HG03103 (cell line): ENCODE measurements around the gene CRACDL.

Experiments
- ATAC-seq: cut with Tn5 transposase; IDR thresholded peaks from one replicate; pipeline ENCODE4 v1.9.1; 2021; ENCODE audit warnings: low read depth; ENCODE audit not compliant: unreplicated experiment

Gene CRACDL

GRCh38 chr2:98926601-98927000 lies 9.4 kb downstream of the CRACDL start:
- ATAC-seq, result no peak

DNA sequence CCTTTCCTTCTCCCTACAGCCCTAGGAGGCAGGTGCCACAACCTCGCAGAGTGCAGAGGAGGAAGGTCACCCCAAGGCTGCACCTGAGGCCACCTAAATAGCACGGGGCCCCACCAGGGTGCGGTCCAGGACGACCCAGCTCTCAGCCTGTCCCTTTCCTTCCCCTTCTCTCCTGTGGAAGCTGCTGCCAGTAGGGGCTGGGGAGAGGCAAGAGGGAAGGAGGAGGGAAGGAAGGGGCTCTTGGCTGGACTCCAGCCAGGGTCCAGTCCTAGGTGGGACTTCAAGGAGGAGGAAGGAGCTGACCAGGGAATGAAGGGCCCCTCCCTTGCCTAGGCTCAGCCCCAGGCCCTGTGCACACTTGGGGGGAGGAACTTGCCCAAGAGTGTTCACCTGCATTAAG lies 11.1 kb downstream of the CRACDL start:
- no peak for ATAC-seq

DNA sequence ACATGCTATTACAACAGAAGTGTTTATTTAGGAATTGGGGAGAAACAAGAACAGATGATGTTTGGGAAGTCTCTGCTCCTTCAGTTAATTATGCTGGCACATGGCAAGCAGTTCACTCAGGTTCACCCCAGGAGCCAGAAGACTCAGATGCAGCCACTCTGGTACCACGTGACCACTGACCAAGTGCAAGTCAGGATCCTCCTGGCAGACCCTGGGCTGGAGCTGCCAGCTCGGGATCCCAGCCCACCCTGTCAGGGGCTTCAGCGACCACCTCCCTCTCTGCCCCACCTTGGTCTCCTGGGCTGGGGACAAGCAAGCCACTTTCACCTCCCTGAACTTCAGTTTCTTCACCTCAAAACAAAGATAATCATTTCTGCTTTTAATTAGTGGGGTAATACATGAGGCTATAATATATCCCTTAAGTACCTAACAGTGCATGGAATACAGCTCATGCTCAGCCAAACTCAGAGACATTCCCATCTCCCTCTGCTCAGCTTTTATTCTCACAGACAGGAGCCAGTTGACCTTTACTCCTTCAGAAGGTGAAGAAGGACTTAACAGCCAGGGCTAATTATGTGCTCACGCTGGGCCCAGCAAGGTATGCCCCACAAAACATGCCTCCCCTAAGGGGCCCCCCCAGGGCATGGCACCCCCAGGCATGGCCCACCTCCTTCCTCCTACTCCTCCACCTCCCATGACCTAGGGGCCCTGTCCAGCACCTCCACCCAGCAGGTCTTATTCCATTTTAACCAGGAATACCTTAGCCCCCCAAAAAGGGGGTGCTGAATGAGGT lies 11.8 kb downstream of the CRACDL start:
- no peak for ATAC-seq

- no peak for ATAC-seq
These were observed 12.6 kb downstream of the CRACDL start for GRCh38 chr2:98923244-98923940.

DNA sequence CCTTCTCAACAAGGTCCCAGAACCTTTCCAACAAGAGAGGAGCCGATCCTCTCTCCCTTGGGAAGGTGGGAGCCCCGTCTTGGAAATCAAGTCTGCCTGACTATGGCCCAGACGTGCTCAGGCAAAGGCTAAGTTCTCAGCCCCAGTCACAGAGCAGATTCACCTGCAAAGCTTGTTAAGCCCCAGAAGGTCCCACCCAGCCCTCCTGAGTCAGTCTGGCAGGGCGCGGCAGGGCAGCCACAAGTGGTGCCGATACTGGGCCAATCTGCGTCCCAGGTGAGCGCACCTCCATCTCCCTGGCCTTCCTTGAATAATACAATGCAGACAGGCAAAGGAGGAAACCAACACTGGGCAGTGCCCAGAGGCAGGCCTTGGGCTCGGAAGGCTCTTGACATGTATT lies 15.0 kb downstream of the CRACDL start:
- no peak for ATAC-seq

DNA sequence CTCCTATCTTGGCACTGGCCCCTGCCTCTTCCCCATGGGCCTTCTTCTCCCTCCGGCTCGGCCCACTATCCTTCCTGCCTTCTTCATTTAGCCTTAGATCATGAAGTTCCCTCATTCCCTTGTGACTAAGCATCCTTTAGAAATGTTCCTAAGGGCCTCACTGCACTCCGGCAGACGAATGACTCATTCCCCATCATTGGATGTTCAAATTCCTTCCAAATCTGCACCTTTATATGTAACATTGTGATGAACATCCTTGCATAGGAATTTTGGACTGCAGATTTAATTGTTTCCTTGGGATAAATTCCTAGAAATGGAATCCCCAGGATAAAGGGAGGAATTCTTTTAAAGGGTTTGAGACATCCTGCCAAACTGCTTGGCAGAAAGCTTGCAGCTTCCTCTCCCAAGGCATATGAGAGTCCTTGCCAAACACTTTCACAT lies 19.0 kb downstream of the CRACDL start:
- ATAC-seq, result no peak

- no peak for ATAC-seq
These were observed 20.2 kb downstream of the CRACDL start for GRCh38 chr2:98915751-98916358.

DNA sequence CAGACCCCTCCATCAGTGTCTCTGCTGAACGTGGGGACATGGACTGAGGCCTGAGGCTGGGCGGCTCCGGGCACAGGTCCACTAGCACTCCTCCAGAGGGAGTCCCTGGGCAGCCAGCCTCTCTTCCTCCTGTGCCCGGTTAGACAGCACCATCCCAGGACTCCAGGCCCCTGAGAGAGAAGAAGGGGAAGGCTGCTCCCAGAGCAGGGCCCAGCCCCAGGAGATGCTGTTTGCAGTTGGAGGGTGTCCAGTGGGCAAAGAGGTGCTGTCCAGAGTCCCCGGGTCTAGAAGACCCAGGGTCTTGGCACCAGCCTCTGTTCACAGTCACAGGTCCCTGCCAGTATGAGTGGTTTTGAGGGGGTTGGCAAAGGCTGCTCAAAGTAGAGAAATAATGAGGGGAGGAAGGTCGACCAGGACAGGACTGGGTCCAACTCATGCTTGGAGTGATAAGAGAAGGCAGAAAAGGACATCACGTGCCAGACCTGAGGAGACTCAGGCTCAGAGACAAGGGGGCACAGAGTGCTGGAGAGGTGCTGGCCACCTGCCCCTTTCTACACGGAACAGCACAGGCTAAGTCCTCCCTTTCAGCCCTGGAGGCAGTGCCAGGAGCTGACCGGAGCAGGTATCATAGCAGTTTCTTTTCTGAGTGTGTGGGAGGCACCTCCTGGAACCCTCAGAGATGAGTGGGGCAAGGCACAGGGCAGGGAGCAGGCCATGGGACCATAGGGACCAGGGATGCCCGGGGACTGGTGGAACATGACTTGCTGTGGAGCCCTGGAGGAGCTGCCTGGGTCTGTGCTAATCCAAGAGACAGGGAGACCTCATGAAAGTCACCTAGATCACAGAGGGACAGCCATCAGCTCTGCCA lies 21.1 kb downstream of the CRACDL start:
- no peak for ATAC-seq

GRCh38 chr2:98913916-98914712 lies 21.9 kb downstream of the CRACDL start:
- ATAC-seq, result no peak

DNA sequence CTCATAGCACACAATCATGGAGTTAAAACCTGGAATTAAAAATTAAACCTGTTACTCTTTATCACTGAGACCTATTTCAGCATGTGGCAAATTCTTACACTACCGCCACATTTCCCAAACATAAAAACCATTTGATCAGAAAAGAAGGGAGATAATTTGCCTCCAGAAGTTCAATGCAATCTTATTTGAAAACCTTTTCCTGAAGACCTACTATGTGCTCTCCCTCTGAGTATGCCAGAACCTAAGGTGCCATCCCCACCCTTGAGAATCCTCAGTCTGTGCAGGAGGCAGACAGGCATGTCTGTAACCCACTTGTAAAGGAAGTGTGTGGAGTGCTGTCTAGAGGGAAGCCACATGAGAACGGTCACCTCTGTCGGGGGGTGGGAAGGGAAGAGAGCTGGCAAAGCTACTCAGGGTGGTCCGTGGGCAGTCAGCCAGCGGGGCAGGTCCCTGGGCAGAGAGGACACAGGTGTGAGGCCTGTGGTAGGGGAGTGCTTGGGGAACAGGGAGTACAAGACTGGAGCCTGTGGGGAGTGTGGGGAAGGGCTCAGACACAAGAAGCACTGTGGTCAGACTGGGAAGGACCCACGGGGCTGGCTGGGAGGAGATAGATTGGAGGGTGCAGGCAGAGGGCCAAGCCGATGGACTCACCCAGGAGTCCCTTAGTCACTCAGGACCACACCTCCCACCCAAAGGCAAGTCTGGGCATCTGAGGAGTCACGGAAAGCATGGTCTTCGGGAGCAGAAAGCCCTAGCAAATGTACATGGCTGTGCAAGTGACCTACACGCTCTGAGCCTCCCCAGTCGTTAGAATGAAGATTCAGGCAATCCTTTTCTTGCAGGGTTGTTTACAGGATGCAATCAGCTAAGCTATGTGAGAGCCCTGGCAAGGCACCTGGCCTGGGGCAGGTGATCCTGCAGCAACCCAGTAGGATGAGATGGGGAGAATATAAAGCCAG lies 22.8 kb downstream of the CRACDL start:
- ATAC-seq, result no peak

DNA sequence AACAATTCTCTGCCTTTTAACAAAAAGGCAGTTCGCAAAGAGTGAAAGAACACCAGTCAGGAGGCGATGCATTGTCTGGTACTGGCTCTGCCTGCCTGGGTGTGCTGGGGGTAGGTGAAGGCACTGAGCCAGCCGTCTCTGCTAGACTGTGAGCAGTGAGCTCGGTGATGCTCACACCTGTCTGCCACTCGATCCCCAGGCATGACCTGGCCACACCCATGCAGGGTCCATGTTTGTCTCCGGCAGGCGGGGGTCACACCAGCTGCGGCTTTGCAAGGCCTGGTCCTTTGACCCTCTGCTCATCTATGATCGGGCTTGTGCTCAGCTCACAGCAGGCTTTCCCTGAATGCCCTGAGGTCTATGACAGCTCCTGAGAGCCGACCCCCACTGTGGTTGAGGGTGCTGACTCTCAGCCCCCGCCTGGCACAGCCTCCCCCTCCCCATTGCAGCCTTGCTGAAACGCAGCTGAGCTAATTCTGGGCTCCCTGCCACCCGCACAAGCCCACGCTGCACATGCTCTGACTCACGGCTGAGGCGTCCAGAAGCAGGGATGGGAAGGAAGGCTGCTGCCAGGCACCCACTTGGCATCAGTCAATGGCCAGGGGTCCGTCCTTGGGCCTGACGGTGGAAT lies 23.7 kb downstream of the CRACDL start:
- no peak for ATAC-seq

DNA sequence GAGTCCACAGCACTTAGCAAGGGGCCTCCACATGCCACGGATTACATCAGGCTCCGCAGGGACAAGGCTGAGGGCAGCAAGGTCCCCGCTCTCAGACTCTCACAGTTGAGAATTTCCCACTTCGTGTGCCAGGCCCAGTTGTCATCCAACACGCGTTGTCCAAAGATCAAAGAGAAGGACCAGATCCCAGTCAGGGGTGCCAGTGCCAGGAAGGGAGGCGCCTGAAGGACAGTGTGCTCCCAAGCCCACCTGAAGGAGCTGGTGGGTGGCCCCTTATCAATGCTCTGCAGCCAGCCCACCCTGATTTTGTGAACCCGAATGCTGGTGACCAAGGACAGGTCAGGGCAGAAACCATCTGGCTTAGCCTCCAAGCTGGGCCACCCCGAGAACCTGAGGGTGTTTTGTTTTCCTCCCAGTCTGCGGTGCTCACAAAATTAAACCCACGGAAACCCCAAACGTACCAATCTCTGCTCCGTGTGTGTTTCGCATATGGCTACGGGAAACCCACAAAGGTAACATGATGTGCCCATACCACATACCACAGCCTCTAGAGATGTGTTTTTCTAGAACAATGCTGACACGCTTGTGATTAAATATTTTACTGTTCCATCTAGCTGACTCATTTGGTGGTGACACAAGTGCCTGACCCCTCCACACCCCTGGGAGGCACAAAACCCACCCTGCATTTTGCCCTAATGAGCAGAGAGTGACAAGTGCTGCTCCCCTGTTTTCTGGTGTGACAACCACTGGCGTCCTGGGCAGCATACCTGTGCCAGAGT lies 24.5 kb downstream of the CRACDL start:
- ATAC-seq, result no peak

GRCh38 chr2:98911126-98911375 lies 25.0 kb downstream of the CRACDL start:
- no peak for ATAC-seq

DNA sequence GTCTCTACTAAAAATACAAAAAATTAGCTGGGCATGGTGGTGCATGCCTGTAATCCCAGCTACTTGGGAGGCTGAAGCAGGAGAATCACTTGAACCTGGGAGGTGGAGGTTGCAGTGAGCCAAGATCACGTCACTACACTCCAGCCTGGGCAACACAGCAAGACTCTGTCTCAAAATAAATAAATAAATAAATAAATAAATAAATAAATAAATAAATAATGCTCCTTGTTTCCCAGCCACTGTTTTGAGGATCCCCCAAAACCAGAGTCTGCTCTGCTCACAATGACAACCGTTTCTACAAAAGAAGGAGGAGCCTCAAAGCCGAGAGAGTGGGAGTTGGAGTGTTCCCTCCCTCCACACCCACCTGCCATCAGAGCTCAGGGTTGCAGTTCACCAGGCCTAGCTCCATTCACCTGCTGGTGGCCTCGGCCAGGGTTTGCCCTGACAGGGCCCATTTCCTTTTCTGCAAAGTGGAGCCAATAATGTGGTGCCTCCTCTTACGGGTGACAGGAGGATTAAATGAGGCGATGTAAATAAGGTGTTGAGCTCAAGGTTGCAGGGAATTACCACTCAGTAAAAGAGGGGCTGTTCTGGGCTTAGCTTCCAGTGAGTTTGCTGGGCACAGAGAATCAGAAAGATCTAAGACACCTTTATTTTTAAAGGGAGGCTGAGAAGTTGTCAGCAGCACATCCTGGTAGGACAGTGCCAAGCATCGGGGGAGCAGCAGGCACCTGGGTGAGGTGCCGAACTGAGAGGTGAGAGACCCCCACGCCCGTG lies 25.5 kb downstream of the CRACDL start:
- no peak for ATAC-seq

- ATAC-seq, result no peak
These were observed 26.5 kb downstream of the CRACDL start for GRCh38 chr2:98909317-98910211.

DNA sequence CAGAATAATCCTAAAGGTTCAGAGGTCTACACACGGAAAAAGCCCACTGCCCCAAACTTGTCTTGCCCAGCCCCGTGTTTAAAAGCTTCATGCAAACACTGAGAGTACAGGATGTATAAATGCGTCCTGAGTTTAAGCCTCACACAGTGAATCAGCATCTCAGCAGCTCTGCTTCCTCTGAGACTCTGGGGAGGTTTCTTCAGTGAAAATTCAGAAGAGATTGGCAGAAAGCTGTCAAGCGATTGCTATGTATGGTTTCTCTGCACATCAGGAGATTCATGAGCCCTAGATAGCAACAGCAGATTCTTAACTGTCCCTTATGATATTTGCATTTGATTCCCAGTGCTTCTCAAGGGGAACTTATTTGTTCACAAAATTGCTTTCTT lies 27.1 kb downstream of the CRACDL start:
- ATAC-seq, result no peak
